GM06990 (cell line): ENCODE results near the gene KIAA0040.

Experiments used
- DNase-seq: peaks from one replicate; pipeline ENCODE4 v3.0.0-alpha.2; 2011; ENCODE audit not compliant: insufficient read length; ENCODE audit errors: extremely low read depth
- H3K27me3 ChIP-seq: replicated peaks from 2 replicates; pipeline ENCODE4 v1.6.0; 2011; ENCODE audit warnings: low read length; ENCODE audit not compliant: control insufficient read depth, insufficient read depth
- H3K36me3 ChIP-seq: 2 replicates; pipeline ENCODE4 v1.5.1; 2011; ENCODE audit warnings: low read length; ENCODE audit not compliant: control insufficient read depth, insufficient read depth
- H3K4me3 ChIP-seq: replicated peaks from 2 replicates; pipeline ENCODE4 v1.5.1; 2011; ENCODE audit warnings: low read depth, mild to moderate bottlenecking, control low read depth, low read length
- CTCF ChIP-seq: IDR thresholded peaks from 2 replicates; pipeline ENCODE4 v1.5.1; 2011; ENCODE audit warnings: low read length, control low read depth, mild to moderate bottlenecking, inconsistent platforms; ENCODE audit not compliant: insufficient read depth, poor library complexity, severe bottlenecking

KIAA0040 gene

GRCh38 chr1:175176246-175176645 lies 16.3 kb downstream of the KIAA0040 start:
- TF ChIP-seq CTCF: no peak
- H3K27me3 ChIP-seq: no peaks in the 10 kb centered on the region
- no peak overlapping the region for H3K4me3 ChIP-seq
- no peaks in the 10 kb centered on the region; the same call in 1 of the 2 replicates for H3K36me3 ChIP-seq
- no peak for DNase-seq

- DNase-seq: no peak
- Histone ChIP-seq H3K27me3 (no peaks in the 10 kb centered on the region), H3K4me3 (no peak overlapping the region), H3K36me3 (no peaks in the 10 kb centered on the region; the same call in none of the 2 replicates)
- TF ChIP-seq CTCF: no peak
These were observed 18.1 kb downstream of the KIAA0040 start for GRCh38 chr1:175174309-175175102.

- Histone ChIP-seq H3K27me3 (no peaks in the 10 kb centered on the region), H3K4me3 (no peak overlapping the region), H3K36me3 (no peaks in the 10 kb centered on the region; the same call in none of the 2 replicates)
- TF ChIP-seq CTCF: no peak
- no peak for DNase-seq
These were observed 19.0 kb downstream of the KIAA0040 start for GRCh38 chr1:175173531-175173930.

GRCh38 chr1:175172503-175172902 lies 20.1 kb downstream of the KIAA0040 start:
- DNase-seq: no peak
- TF ChIP-seq CTCF: no peak
- H3K27me3 ChIP-seq: no peaks in the 10 kb centered on the region
- H3K36me3 ChIP-seq: no peaks in the 10 kb centered on the region; the same call in none of the 2 replicates
- no peak overlapping the region for H3K4me3 ChIP-seq

GRCh38 chr1:175171036-175171913 lies 21.3 kb downstream of the KIAA0040 start:
- Histone ChIP-seq H3K4me3 (no peak overlapping the region), H3K27me3 (no peaks in the 10 kb centered on the region), H3K36me3 (peaks cover 2% of the 10 kb centered on the region)
- no peak for TF ChIP-seq CTCF
- DNase-seq: no peak
